HTR-8/SVneo (cell line): ENCODE results near the gene EOGT.
A peak's percentile ranks its signal among the peaks of the same experiment; 100 is the strongest.

Experiments
- DNase-seq: peaks from one replicate; pipeline ENCODE4 v3.0.0; 2011; ENCODE audit warnings: low spot score, mixed read lengths; ENCODE audit not compliant: insufficient read length
- FAIRE-seq: peaks from 2 replicates; lab custom pipeline; 2011; peaks lifted over from hg19 to GRCh38; lab: Jason Lieb, UNC

EOGT gene

GRCh38 chr3:69009559-69010410 is 3.7 kb downstream of the EOGT start:
- DNase-seq (no peak), FAIRE-seq (no peak)

GRCh38 chr3:69008980-69009379 is 4.5 kb downstream of the EOGT start:
- no peak for FAIRE-seq
- DNase-seq: no peak

GRCh38 chr3:69005791-69006482 is 7.5 kb downstream of the EOGT start:
- DNase-seq (no peak), FAIRE-seq (no peak)

GRCh38 chr3:69005071-69005790 is 8.3 kb downstream of the EOGT start:
- DNase-seq (no peak), FAIRE-seq (no peak)

GRCh38 chr3:69004138-69004537 is 9.3 kb downstream of the EOGT start:
- FAIRE-seq (no peak), DNase-seq (no peak)

- DNase-seq (no peak), FAIRE-seq (no peak)
These were observed 13.9 kb downstream of the EOGT start for GRCh38 chr3:68999605-69000004.

GRCh38 chr3:68999158-68999557 is 14.3 kb downstream of the EOGT start:
- no peak for FAIRE-seq
- no peak for DNase-seq

GRCh38 chr3:68997887-68998286 is 15.6 kb downstream of the EOGT start:
- peak; percentile 13 for FAIRE-seq
- DNase-seq: no peak

GRCh38 chr3:68996356-68996995 is 17.0 kb downstream of the EOGT start:
- FAIRE-seq (peak; percentile 75), DNase-seq (no peak)

GRCh38 chr3:68988740-68989139 is 24.7 kb downstream of the EOGT start:
- FAIRE-seq (no peak), DNase-seq (no peak)

- DNase-seq (no peak), FAIRE-seq (no peak)
These were observed 26.2 kb downstream of the EOGT start for GRCh38 chr3:68987322-68987721.

GRCh38 chr3:68986496-68987208 is 26.8 kb downstream of the EOGT start:
- no peak for DNase-seq
- no peak for FAIRE-seq

GRCh38 chr3:68985146-68985790 is 28.2 kb downstream of the EOGT start:
- no peak for DNase-seq
- peak; percentile 48 for FAIRE-seq

GRCh38 chr3:68984011-68984530 is 29.4 kb downstream of the EOGT start:
- no peak for FAIRE-seq

GRCh38 chr3:68977486-68978167 is 35.9 kb downstream of the EOGT start:
- FAIRE-seq (peak; percentile 16), DNase-seq (no peak)

More at GRCh38 chr3:68984011-68984530, 29.4 kb downstream of the EOGT start:
- no peak for DNase-seq

- no peak for DNase-seq
- FAIRE-seq: no peak
These were observed 38.8 kb downstream of the EOGT start for GRCh38 chr3:68974711-68975110.

- FAIRE-seq: no peak
- no peak for DNase-seq
These were observed 39.8 kb downstream of the EOGT start for GRCh38 chr3:68973639-68974038.

GRCh38 chr3:68972358-68972979 is 41.0 kb downstream of the EOGT start:
- FAIRE-seq: peak; percentile 58

More at GRCh38 chr3:68972358-68972979, 41.0 kb downstream of the EOGT start:
- peak; percentile 67 for DNase-seq
